Measurements from ENCODE around the gene MALAT1. TPM values are rescaled to one million over a fixed set of nuclear protein-coding genes. Genes with fewer than 3 reads are reported as not detected.
A peak's percentile ranks its signal among the peaks of the same experiment; 100 is the strongest.

MALAT1 gene
- total and polyA plus RNA-seq, 2 experiments from 2014 or later = 2,206 to 6,020 TPM

DNA sequence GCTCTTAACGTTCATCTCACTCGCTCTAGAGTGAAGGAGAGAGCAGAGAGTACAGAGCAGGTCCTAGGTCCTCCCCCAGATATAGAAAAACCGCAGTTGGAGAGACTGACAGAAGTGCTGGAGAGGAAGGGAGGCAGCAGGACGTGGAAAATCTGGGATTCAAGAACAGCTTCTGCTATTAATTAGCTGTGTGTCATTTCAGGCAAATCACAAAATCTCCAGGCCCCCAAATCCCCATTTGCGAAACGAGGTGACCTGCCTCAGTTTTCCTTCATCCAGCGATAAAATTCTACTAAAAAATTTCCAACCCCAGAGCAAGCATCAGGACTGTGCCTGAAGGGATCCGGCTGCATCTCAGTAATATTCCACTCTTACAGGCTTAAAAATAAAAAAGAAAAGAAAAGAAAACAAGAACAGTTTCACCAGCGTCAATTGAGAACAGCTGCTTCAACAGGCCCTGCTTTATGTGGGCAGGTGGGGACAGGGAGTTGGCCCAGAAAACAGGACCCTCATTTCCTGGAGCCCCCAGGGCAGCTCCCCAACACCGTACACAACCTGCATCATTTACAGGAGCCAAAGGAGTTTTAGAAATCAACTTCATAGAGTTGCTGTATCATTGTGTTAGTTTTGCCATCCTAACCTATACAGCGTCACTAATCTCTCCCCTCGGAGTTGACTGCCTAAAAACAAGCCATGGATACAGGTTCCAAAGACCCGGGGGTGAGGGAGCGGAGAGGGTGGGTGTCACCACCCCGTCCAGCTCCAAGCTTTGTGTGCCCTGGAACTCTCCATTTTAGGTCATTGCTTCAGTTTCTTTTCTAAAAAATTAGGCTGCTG is 2.3 kb upstream of the MALAT1 start:
- no peak for DNase-seq (ENCODE audit: low spot score)
- peaks cover 1% of the 10 kb centered on the region; the same call in 1 of the 3 replicates for H3K9me3 Mint-ChIP-seq
- peaks cover 28% of the 10 kb centered on the region for H3K27me3 Mint-ChIP-seq (ENCODE audit: insufficient read depth, low read depth, poor library complexity)
- H3K4me3 Mint-ChIP-seq = peak overlapping the region; percentile 67
- no peak for TF ChIP-seq CREB1 (CRISPR knock-in tag; IDR thresholded peaks at IDR 0.05; ENCODE audit: low read depth)
- TF ChIP-seq JUNB (IDR thresholded peaks at IDR 0.05; ENCODE audit: unreplicated experiment) = no peak
- TF ChIP-seq STAT1 (IDR thresholded peaks at IDR 0.05; ENCODE audit: unreplicated experiment) = no peak
- no peak for TF ChIP-seq EZH2phosphoT487 (IDR thresholded peaks at IDR 0.05; ENCODE audit: unreplicated experiment)
- TF ChIP-seq NANOG (IDR thresholded peaks at IDR 0.05; ENCODE audit: borderline replicate concordance) = no peak
- no peak for TF ChIP-seq ZNF114 (CRISPR knock-in tag; IDR thresholded peaks at IDR 0.05)
- no peak for TF ChIP-seq EZH2 (IDR thresholded peaks at IDR 0.05; ENCODE audit: low read depth, unreplicated experiment)
- TF ChIP-seq, protein P1, sequence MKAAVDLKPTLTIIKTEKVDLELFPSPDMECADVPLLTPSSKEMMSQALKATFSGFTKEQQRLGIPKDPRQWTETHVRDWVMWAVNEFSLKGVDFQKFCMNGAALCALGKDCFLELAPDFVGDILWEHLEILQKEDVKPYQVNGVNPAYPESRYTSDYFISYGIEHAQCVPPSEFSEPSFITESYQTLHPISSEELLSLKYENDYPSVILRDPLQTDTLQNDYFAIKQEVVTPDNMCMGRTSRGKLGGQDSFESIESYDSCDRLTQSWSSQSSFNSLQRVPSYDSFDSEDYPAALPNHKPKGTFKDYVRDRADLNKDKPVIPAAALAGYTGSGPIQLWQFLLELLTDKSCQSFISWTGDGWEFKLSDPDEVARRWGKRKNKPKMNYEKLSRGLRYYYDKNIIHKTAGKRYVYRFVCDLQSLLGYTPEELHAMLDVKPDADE (IDR thresholded peaks at IDR 0.05) = no peak
- TF ChIP-seq, protein P2, sequence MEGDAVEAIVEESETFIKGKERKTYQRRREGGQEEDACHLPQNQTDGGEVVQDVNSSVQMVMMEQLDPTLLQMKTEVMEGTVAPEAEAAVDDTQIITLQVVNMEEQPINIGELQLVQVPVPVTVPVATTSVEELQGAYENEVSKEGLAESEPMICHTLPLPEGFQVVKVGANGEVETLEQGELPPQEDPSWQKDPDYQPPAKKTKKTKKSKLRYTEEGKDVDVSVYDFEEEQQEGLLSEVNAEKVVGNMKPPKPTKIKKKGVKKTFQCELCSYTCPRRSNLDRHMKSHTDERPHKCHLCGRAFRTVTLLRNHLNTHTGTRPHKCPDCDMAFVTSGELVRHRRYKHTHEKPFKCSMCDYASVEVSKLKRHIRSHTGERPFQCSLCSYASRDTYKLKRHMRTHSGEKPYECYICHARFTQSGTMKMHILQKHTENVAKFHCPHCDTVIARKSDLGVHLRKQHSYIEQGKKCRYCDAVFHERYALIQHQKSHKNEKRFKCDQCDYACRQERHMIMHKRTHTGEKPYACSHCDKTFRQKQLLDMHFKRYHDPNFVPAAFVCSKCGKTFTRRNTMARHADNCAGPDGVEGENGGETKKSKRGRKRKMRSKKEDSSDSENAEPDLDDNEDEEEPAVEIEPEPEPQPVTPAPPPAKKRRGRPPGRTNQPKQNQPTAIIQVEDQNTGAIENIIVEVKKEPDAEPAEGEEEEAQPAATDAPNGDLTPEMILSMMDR (conservative IDR thresholded peaks at IDR 0.05; ENCODE audit: low read depth in 2 of 2) = no peak
- peak overlapping the region; percentile 88 for H3K27ac Mint-ChIP-seq
- Histone ChIP-seq H3K27ac (ENCODE audit: low read depth) (peak overlapping the region; percentile 95), H3K4me3 (peak overlapping the region; percentile 49), H2AFZ (no peak overlapping the region), H4K20me1 (replicated peaks; ENCODE audit: insufficient read depth) (peaks cover 22% of the 10 kb centered on the region), H3K36me3 (ENCODE audit: insufficient read depth) (peaks cover 9% of the 10 kb centered on the region), H3K9me2 (ENCODE audit: insufficient read depth) (no peaks in the 10 kb centered on the region), H3K4me1 (ENCODE audit: insufficient read depth) (peaks cover 38% of the 10 kb centered on the region), H3K27me3 (ENCODE audit: insufficient read depth) (no peaks in the 10 kb centered on the region), H3F3A (replicated peaks; ENCODE audit: low read depth) (peaks cover 28% of the 10 kb centered on the region), H3K4me2 (peak overlapping the region; percentile 77), H3K79me2 (replicated peaks; ENCODE audit: insufficient read depth) (peaks cover 35% of the 10 kb centered on the region)
- H3K4me1 Mint-ChIP-seq = peaks cover 41% of the 10 kb centered on the region
- ATAC-seq = peak; percentile 7
- H3K36me3 Mint-ChIP-seq (ENCODE audit: low read depth) = no peaks in the 10 kb centered on the region

DNA sequence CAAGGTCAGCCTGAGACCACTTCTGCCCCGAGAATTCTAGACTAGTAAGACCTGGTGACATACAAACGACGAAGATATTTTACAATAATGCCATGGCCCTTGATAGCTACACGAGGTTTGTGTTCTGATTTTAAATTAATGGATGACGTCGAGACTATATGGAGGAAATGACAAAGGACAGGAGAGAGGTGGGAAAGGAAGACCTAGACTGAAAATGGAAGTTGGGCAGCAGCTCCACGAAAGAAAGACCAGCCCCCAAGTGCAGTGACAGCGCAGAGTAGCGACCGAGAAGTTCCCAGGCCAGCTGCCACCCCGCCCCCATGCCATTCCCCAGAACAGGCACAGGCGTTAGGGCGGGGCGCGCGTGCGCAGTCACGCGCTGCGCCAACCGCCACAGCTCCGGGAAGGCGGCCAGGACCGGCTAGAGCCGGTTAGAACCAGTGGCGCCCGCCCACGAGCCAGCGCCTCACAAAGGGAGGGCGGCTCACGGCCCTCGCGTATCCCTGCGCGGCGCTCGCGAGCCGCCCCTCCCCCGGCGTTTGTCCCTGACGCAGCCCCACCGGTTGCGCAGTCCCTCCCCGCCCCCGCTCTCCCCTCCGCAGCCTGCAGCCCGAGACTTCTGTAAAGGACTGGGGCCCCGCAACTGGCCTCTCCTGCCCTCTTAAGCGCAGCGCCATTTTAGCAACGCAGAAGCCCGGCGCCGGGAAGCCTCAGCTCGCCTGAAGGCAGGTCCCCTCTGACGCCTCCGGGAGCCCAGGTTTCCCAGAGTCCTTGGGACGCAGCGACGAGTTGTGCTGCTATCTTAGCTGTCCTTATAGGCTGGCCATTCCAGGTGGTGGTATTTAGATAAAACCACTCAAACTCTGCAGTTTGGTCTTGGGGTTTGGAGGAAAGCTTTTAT is 1.5 kb upstream of the MALAT1 start:
- Mint-ChIP-seq H3K4me3 (peak overlapping the region; percentile 67), H3K27me3 (ENCODE audit: insufficient read depth, low read depth, poor library complexity) (peaks cover 22% of the 10 kb centered on the region), H3K9me3 (peaks cover 8% of the 10 kb centered on the region; the same call in 2 of the 3 replicates), H3K4me1 (peaks cover 33% of the 10 kb centered on the region), H3K27ac (peak overlapping the region; percentile 88), H3K36me3 (ENCODE audit: low read depth) (no peaks in the 10 kb centered on the region)
- peaks cover 36% of the 10 kb centered on the region for H3F3A ChIP-seq (replicated peaks; ENCODE audit: low read depth)
- TF ChIP-seq, protein P3, sequence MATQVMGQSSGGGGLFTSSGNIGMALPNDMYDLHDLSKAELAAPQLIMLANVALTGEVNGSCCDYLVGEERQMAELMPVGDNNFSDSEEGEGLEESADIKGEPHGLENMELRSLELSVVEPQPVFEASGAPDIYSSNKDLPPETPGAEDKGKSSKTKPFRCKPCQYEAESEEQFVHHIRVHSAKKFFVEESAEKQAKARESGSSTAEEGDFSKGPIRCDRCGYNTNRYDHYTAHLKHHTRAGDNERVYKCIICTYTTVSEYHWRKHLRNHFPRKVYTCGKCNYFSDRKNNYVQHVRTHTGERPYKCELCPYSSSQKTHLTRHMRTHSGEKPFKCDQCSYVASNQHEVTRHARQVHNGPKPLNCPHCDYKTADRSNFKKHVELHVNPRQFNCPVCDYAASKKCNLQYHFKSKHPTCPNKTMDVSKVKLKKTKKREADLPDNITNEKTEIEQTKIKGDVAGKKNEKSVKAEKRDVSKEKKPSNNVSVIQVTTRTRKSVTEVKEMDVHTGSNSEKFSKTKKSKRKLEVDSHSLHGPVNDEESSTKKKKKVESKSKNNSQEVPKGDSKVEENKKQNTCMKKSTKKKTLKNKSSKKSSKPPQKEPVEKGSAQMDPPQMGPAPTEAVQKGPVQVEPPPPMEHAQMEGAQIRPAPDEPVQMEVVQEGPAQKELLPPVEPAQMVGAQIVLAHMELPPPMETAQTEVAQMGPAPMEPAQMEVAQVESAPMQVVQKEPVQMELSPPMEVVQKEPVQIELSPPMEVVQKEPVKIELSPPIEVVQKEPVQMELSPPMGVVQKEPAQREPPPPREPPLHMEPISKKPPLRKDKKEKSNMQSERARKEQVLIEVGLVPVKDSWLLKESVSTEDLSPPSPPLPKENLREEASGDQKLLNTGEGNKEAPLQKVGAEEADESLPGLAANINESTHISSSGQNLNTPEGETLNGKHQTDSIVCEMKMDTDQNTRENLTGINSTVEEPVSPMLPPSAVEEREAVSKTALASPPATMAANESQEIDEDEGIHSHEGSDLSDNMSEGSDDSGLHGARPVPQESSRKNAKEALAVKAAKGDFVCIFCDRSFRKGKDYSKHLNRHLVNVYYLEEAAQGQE (IDR thresholded peaks at IDR 0.05; ENCODE audit: unreplicated experiment) = peak; percentile 35
- TF ChIP-seq NANOG (IDR thresholded peaks at IDR 0.05; ENCODE audit: borderline replicate concordance) (no peak), ZNF114 (CRISPR knock-in tag; IDR thresholded peaks at IDR 0.05) (no peak), POLR2AphosphoS5 (IDR thresholded peaks at IDR 0.05; ENCODE audit: low read depth) (peak; percentile 53), EZH2phosphoT487 (IDR thresholded peaks at IDR 0.05; ENCODE audit: unreplicated experiment) (no peak), CREB1 (CRISPR knock-in tag; IDR thresholded peaks at IDR 0.05; ENCODE audit: low read depth) (peak; percentile 86)
- peak overlapping the region; percentile 100 for H3K27ac ChIP-seq (ENCODE audit: low read depth)
- H3K27me3 ChIP-seq (ENCODE audit: insufficient read depth) = no peaks in the 10 kb centered on the region
- no peaks in the 10 kb centered on the region for H3K9me2 ChIP-seq (ENCODE audit: insufficient read depth)
- DNase-seq (ENCODE audit: low spot score) (peak; percentile 99), ATAC-seq (peak; percentile 88)
- H3K4me1 ChIP-seq (ENCODE audit: insufficient read depth) = peaks cover 29% of the 10 kb centered on the region
- peak overlapping the region; percentile 65 for H3K4me3 ChIP-seq
- peaks cover 18% of the 10 kb centered on the region for H3K36me3 ChIP-seq (ENCODE audit: insufficient read depth)
- peak overlapping the region; percentile 84 for H3K4me2 ChIP-seq
- peaks cover 30% of the 10 kb centered on the region for H4K20me1 ChIP-seq (replicated peaks; ENCODE audit: insufficient read depth)
- no peak overlapping the region for H2AFZ ChIP-seq
- peaks cover 43% of the 10 kb centered on the region for H3K79me2 ChIP-seq (replicated peaks; ENCODE audit: insufficient read depth)

Data from GM23338 (cell line).